Measurements from ENCODE around the gene FZD2. TPM values are rescaled to one million over a fixed set of nuclear protein-coding genes. Genes with fewer than 3 reads are reported as not detected.
A peak's percentile ranks its signal among the peaks of the same experiment; 100 is the strongest.

The FZD2 gene
- total and polyA plus RNA-seq, 2 of the 8 experiments (the other 6 are each of a cell fraction or from before 2014, with no cell fraction given), result 17.6 to 86.7 TPM

GRCh38 chr17:44556832-44557606 lies at the start of gene FZD2 (continued):
- TF ChIP-seq USF2 (IDR thresholded peaks at IDR 0.05; ENCODE audit: low read length) (no peak), ASH2L (IDR thresholded peaks at IDR 0.05; ENCODE audit: low read length) (peak; percentile 75), SIN3A (conservative IDR thresholded peaks at IDR 0.05 in 1 of 2, IDR thresholded peaks at IDR 0.05 in 1 of 2; ENCODE audit: low read depth in 1 of 2, low read length in 2 of 2) (no peak; a peak in 1 of 4 replicates), BACH1 (IDR thresholded peaks at IDR 0.05; ENCODE audit: low read length) (no peak), POLR2A (IDR thresholded peaks at IDR 0.05; ENCODE audit: control extremely low read depth in 1 of 2, low read depth in 2 of 2, low read length in 2 of 2) (peak; percentile 35 to 79), NRF1 (IDR thresholded peaks at IDR 0.05; ENCODE audit: low read depth, low read length) (no peak), GABPA (IDR thresholded peaks at IDR 0.05; ENCODE audit: borderline replicate concordance, insufficient read depth, low read length) (no peak), CBX5 (IDR thresholded peaks at IDR 0.05; ENCODE audit: low read depth, low read length) (no peak), EGR1 (IDR thresholded peaks at IDR 0.05; ENCODE audit: borderline replicate concordance, low read depth, low read length) (peak; percentile 87; the same call in 1 of the 2 replicates), EZH2 (IDR thresholded peaks at IDR 0.05; ENCODE audit: low read depth, low read length, severe bottlenecking) (no peak), RBBP5 (IDR thresholded peaks at IDR 0.05; ENCODE audit: borderline replicate concordance, low read depth, low read length) (peak; percentile 11; the same call in 1 of the 2 replicates), SP2 (IDR thresholded peaks at IDR 0.05; ENCODE audit: low read length) (peak; percentile 19; the same call in 1 of the 2 replicates), RFX5 (IDR thresholded peaks at IDR 0.05; ENCODE audit: borderline replicate concordance, low read depth, low read length) (no peak), YY1 (IDR thresholded peaks at IDR 0.05; ENCODE audit: low read depth, low read length) (no peak), POLR2AphosphoS5 (IDR thresholded peaks at IDR 0.05; ENCODE audit: low read depth, low read length) (peak; percentile 62; the same call in 1 of the 2 replicates), JUN (IDR thresholded peaks at IDR 0.05; ENCODE audit: low read depth, low read length) (no peak)

Data from H1 (cell line).